Measurements from ENCODE around the gene PCDH1.

DNA sequence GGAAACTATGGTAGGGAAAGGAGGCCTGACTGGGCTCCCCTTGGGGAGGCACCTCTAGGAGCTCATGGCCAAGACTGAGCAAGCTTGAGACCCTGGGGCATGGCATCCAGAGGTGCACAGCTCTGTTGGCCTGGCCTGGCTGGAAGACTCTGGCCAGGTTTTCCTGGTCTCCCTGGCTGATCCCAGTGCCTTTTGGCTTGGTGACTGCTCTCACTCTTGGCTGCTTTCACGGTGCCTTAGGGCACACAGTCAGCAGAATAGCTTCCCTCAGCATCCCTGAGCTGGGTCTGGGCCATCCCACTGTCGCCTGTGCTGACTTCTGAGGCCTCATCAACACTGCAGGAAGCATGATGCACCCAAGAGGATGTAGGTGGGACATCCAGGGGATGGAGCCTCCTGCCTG lies 32.1 kb upstream of the PCDH1 start:
- TF ChIP-seq, protein P1, sequence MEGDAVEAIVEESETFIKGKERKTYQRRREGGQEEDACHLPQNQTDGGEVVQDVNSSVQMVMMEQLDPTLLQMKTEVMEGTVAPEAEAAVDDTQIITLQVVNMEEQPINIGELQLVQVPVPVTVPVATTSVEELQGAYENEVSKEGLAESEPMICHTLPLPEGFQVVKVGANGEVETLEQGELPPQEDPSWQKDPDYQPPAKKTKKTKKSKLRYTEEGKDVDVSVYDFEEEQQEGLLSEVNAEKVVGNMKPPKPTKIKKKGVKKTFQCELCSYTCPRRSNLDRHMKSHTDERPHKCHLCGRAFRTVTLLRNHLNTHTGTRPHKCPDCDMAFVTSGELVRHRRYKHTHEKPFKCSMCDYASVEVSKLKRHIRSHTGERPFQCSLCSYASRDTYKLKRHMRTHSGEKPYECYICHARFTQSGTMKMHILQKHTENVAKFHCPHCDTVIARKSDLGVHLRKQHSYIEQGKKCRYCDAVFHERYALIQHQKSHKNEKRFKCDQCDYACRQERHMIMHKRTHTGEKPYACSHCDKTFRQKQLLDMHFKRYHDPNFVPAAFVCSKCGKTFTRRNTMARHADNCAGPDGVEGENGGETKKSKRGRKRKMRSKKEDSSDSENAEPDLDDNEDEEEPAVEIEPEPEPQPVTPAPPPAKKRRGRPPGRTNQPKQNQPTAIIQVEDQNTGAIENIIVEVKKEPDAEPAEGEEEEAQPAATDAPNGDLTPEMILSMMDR (IDR thresholded peaks at IDR 0.05), result no peak
- TF ChIP-seq POLR2A (IDR thresholded peaks at IDR 0.05), result no peak

Measured in heart left ventricle (tissue), 13 donors.